ENCODE measurements around the gene NECTIN1. TPM values are rescaled to one million over a fixed set of nuclear protein-coding genes. Genes with fewer than 3 reads are reported as not detected.

NECTIN1 gene
- total RNA-seq, 1 experiment from 2014 or later, result 23.8 TPM

GRCh38 chr11:119589001-119589400, 140.0 kb downstream of the NECTIN1 start:
- CTCF ChIA-PET, result interaction anchor here (0.7 to 1.7 kb wide), 2 partner anchors 13 to 1417 kb away, joined by 4 to 6 read pairs; no protein-coding TSS in a partner anchor
- no peak overlapping the region for H2AFZ ChIP-seq (ENCODE audit: low read depth, low read length, poor library complexity, severe bottlenecking)
- ATAC-seq, result no peak
- TF ChIP-seq ATF3 (IDR thresholded peaks at IDR 0.05), result no peak
- no peak for TF ChIP-seq EZH2phosphoT487 (IDR thresholded peaks at IDR 0.05; ENCODE audit: borderline replicate concordance)
- no peak for TF ChIP-seq ZBTB33 (IDR thresholded peaks at IDR 0.05; ENCODE audit: extremely low read depth, insufficient replicate concordance, low read length)
- TF ChIP-seq TCF7L2 (IDR thresholded peaks at IDR 0.05; ENCODE audit: borderline replicate concordance, extremely low read depth, insufficient read depth, insufficient read length), result no peak
- no peaks in the 10 kb centered on the region for H3K36me3 ChIP-seq (ENCODE audit: control insufficient read depth in 1 of 2, insufficient read depth in 2 of 2, low read length in 2 of 2)
- H3K4me1 ChIP-seq (ENCODE audit: control insufficient read depth in 1 of 2, insufficient read depth in 2 of 2, low read length in 2 of 2), result peaks cover 6 to 35% of the 10 kb centered on the region in 2 experiments
- no peaks in the 10 kb centered on the region for H3K79me2 ChIP-seq (ENCODE audit: insufficient read depth, low read length)
- H3K9ac ChIP-seq (ENCODE audit: low read length), result no peak overlapping the region
- intact Hi-C loops (cut with micrococcal nuclease), result no loop called here
- no peak overlapping the region for H3K27ac ChIP-seq (ENCODE audit: low read depth, low read length)
- no peaks in the 10 kb centered on the region for H3K9me3 ChIP-seq (ENCODE audit: control insufficient read depth in 1 of 2, insufficient read depth in 1 of 2, low read depth in 1 of 2, low read length in 2 of 2)
- no peaks in the 10 kb centered on the region for H4K20me1 ChIP-seq (ENCODE audit: insufficient read depth)
- H3K9me2 ChIP-seq (ENCODE audit: insufficient read depth), result no peaks in the 10 kb centered on the region
- no peaks in the 10 kb centered on the region for H3K27me3 ChIP-seq (ENCODE audit: insufficient read depth, low read length)
- POLR2A ChIA-PET, result no interaction called here
- no peak for DNase-seq (ENCODE audit: low read depth, low spot score)
- RAD21 ChIA-PET (ENCODE audit: low non-redundant PET in 1 of 2, low total read pairs in 2 of 2, uncharacterized antibody in 2 of 2, unreplicated experiment in 2 of 2), result no interaction called here
- H3K4me3 ChIP-seq (replicated peaks in 1 of 2; ENCODE audit: low read depth in 1 of 2, low read length in 2 of 2), result no peak overlapping the region
- no peak overlapping the region for H3K4me2 ChIP-seq (ENCODE audit: low read length)
- BruUV-seq (replicated peaks), result no TSS peak

Measured in HCT116 (cell line).